HepG2 (cell line): Measurements from ENCODE around the gene NREP. TPM values are rescaled to one million over a fixed set of nuclear protein-coding genes. Genes with fewer than 3 reads are reported as not detected.

Experiments used
- DNMT3B ChIP-seq: conservative IDR thresholded peaks from 2 replicates; pipeline ENCODE4 v1.6.1; 2016; ENCODE audit warnings: missing biosample characterization, control low read depth
- GRHL1 ChIP-seq: sonication (generic); formaldehyde crosslinking; conservative IDR thresholded peaks from 2 replicates; pipeline ENCODE4 v1.8.0; 2022; ENCODE audit warnings: missing genetic modification reagents
- HMG20A ChIP-seq: IDR thresholded peaks from 2 replicates; pipeline ENCODE4 v1.6.1; 2016; ENCODE audit warnings: borderline replicate concordance
- HNF1B ChIP-seq: sonication (generic); formaldehyde crosslinking; IDR thresholded peaks from 2 replicates; pipeline ENCODE4 v1.5.1; 2020; ENCODE audit warnings: mild to moderate bottlenecking, moderate library complexity, missing genetic modification reagents
- PRDM10 ChIP-seq: sonication (generic); formaldehyde crosslinking; IDR thresholded peaks from 2 replicates; pipeline ENCODE4 v1.4.0; 2020; ENCODE audit warnings: low read depth, missing genetic modification reagents
- RAD21 ChIP-seq: fragments of 450-650 bp; formaldehyde crosslinking; IDR thresholded peaks from 2 replicates; pipeline ENCODE4 v1.5.0; 2020; ENCODE audit warnings: mild to moderate bottlenecking
- SAFB2 ChIP-seq: sonication (generic); formaldehyde crosslinking; IDR thresholded peaks from 2 replicates; pipeline ENCODE4 v1.5.1; 2020; ENCODE audit warnings: missing genetic modification reagents, low read depth, mild to moderate bottlenecking, borderline replicate concordance
- TIGD3 ChIP-seq: sonication (generic); formaldehyde crosslinking; IDR thresholded peaks from 2 replicates; pipeline ENCODE4 v1.5.1; 2020; ENCODE audit warnings: mild to moderate bottlenecking, missing genetic modification reagents, borderline replicate concordance
- ZNF501 ChIP-seq: sonication (generic); formaldehyde crosslinking; IDR thresholded peaks from 2 replicates; pipeline ENCODE4 v1.5.1; 2020; ENCODE audit warnings: mild to moderate bottlenecking, moderate library complexity, missing genetic modification reagents
- ZNF609 ChIP-seq: sonication (generic); formaldehyde crosslinking; IDR thresholded peaks from 2 replicates; pipeline ENCODE4 v1.4.0; 2020; ENCODE audit warnings: mild to moderate bottlenecking, missing genetic modification reagents, borderline replicate concordance
- ZNF740 ChIP-seq: sonication (generic); formaldehyde crosslinking; IDR thresholded peaks from 2 replicates; pipeline ENCODE4 v1.4.0; 2020; ENCODE audit warnings: missing genetic modification reagents
- ZNF782 ChIP-seq: sonication (generic); formaldehyde crosslinking; IDR thresholded peaks from 2 replicates; pipeline ENCODE4 v1.4.0; 2020; ENCODE audit warnings: missing genetic modification reagents, mild to moderate bottlenecking, borderline replicate concordance
- polyA plus RNA-seq, 8 experiments: library from polyadenylated mRNA; depleted of rRNA in 3 of 8; stranded (reverse) in 7 of 8; unstranded in 1 of 8; fragments of >200 nt; fragmentation: Illumina TruSeq in 4 of 8; extraction: Trizol in 4 of 8; gene quantifications; 2 replicates each; pipeline versions ENCODE4 v1.2.1 to v1.2.3, GENCODE V29; 2011 to 2016; ENCODE audit warnings: low read depth in 4 of 8, missing spikeins in 1 of 8, mixed read lengths in 1 of 8; ENCODE audit not compliant: insufficient read depth in 1 of 8
- total RNA-seq, 5 experiments: library from RNA; depleted of rRNA; stranded (reverse); fragments of >200 nt; fragmentation: Illumina TruSeq; extraction: Trizol; gene quantifications; 2 replicates each; pipeline ENCODE4 v1.2.3, GENCODE V29; 2016; ENCODE audit warnings: low read depth in 1 of 5

NREP gene
- total and polyA plus RNA-seq, 2 of the 13 experiments (the other 11 are each of a cell fraction or from before 2014, with no cell fraction given), result 40.5 to 102 TPM

GRCh38 chr5:111742177-111742994 is 14.6 kb downstream of the NREP start (continued):
- TF ChIP-seq ZNF609 (CRISPR knock-in tag) (peak; percentile 93; the same call in 1 of the 2 replicates), RAD21 (peak; percentile 44; the same call in 1 of the 2 replicates), HNF1B (CRISPR knock-in tag) (peak; percentile 89), DNMT3B (CRISPR knock-in tag) (0 out of 2 replicates have a peak, but pooled peaks have one; percentile 65), ZNF501 (CRISPR knock-in tag) (peak; percentile 40; the same call in 1 of the 2 replicates), HMG20A (peak; percentile 98), PRDM10 (CRISPR knock-in tag) (0 out of 2 replicates have a peak, but pooled peaks have one; percentile 37), TIGD3 (CRISPR knock-in tag) (no peak), SAFB2 (no peak), GRHL1 (CRISPR knock-in tag) (no peak), ZNF740 (CRISPR knock-in tag) (no peak), ZNF782 (CRISPR knock-in tag) (no peak)
